HG03460 (cell line): ENCODE data around the gene PKP2.

ENCODE experiments used
- ATAC-seq: cut with Tn5 transposase; IDR thresholded peaks from one replicate; pipeline ENCODE4 v1.9.1; 2021; ENCODE audit not compliant: unreplicated experiment

Gene PKP2

DNA sequence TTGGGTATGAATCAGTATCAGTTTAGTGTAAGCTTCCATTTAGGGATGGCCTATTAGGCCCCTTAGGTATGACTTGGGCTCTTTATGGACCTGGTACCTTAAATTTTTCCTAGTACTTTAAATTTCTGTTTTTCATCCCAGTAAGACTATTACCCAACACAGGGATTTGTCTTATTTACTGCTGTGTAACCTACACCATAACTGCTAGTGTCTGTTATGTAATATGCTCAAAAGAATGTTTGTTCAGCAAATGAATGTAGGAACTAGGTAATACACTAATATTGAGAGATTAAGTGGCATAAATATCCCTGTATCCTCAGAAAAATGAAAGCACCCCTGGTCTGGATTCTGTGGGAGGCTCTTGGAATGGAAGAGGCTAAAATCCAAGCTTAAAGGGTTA, 77.2 kb downstream of the PKP2 start:
- no peak for ATAC-seq

DNA sequence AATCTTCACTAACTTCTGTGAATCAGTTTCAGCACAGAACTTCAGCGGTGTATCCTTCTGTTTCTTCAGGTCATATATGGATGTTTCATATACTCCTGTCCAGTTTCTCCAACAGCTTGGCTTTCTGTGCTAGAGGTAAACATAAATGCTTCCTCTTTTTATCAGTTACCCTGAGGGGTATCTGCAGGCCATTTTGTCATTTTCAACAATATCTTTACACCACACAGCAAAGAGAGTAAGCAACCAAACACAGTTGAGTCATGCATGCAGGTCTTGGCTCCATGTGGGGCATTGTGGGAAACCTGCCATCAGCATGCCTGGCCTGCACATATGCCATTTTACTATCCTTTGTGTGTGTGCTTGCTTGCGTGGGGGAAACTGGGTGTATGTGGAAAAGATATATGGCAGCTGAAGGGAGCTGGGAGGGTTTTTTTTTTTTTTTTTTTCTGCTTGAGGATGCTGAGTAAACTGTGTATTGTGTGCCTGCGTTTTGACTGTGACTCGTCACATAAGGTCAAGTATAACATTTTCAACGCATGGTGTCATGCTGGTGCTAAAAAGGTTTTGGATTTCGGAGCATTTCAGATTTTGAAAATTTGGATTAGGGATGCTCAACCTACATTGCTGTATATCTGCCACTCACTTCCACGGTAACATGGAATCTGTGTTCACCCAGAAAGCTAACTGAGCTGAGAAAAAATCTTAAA, 84.7 kb downstream of the PKP2 start:
- no peak for ATAC-seq

DNA sequence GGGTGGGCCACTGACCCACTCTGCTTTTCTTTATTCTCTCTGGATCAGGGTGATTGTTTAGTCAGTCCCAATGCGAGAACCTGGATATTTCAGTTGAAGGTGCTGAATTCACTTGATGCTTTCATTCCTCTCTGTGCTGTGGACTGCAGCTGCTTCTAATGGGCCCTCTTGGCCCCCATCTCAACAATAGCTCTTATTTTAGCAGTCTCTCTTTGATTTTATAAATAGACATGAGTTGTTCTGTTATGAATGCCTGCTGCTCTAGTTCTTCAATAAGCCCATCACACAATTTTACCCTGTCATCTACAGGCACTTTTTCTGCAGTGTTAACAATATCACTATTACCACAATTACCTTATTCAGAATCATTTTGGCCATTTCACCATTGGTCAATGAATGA, 86.7 kb downstream of the PKP2 start:
- ATAC-seq: no peak

DNA sequence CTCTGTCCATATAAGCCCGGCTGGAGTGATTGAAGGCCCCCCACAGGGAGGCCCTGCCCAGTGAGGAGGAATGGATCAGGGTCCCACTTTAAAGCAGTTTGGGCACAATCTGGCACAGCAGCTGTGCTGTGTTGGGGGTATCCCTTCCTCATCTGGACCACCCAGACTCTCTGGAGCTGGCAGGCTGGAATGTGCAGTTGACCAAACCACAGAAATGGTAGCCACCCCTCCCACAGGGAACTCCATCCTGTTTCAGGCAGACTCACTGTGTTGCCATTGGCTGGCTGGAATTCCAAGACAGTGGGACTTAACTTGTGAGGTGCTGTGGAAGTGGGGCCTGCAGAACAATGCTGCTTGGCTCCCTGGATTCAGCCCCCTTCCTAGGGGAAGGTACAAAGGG, 87.4 kb downstream of the PKP2 start:
- no peak for ATAC-seq

DNA sequence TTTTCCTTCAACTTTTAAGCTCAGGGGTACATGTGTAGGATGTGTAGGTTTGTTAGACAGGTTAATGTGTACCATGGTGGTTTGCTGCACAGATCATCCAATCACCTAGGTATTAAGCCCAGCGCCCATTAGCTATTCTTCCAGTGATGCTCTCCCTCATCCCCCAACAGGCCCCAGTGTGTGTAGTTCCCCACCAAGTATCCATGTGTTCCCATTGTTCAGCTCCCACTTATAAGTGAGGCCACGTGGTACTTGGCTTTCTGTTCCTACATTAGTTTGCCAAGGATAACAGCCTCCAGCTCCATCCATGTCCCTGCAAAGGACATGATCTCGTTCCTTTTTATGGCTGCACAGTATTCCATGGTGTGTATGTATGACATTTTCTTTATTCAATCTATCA, 92.3 kb downstream of the PKP2 start:
- ATAC-seq: no peak

DNA sequence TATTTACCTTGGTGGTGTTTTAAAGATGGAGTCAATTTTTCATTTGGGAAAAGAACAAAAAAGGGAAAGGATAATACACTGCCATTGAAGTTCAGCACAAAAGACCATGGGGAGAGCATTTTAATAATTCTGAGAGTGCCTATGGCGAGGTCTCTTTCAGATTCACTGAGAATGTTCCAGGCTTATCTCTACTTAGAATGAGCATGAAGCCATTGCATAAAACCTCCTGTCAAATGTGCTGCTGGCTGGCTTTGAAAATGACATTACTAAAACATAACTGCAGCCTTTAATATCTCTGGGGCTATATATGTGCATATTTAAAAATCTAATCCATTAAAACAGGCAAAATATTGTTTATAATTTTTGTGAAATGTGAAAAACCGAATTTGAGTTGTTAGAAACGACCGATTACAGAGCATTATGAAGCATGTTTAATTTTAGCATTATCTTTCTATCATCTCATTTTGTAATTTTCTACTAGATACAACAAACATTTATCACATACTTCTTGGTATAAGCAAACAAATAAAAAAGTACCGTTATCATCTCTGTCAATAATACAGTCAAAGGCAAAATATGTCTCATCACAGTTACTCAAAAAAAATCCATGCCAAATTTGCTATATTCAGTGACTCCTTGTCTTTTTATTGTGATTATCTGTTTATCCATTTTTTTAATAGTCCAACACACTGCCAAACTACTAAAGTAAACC, 95.2 kb downstream of the PKP2 start:
- no peak for ATAC-seq

DNA sequence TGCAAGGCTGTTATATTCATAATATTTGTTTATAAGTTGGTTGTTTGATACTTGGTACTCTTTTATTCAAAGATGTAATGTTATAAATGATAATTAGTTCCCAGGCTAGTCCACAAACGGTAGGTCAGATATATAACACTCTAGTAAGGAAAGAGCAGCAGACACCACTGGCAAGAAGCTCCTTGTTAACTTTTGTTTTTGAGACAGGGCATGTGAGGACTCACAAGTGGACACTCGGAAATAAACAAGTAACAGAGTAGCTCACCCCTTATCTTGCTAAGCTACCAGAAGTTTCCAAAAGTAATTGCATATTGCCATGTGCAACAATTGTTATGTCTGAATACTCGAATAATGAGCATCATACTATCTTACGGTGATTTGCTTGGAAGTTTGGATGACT, 102.3 kb downstream of the PKP2 start:
- no peak for ATAC-seq

DNA sequence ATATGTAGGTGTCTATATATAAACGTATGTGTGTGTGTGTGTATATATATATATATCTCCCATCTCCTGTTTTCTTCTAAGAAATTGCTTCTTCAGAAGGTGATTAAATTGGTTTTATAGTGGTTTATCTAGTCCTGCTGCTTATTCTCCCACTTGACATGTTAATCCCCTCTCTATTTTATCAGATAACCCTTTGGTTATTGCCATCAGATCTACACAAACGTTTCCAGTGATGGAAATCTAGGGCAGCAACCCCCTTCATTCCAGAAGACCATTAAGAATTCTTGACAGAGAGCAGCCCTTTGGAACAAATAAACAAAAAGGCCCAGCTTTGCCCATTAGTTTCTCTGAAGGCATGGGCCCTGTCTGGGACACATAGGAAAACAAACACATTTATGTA, 106.7 kb downstream of the PKP2 start:
- ATAC-seq: no peak

DNA sequence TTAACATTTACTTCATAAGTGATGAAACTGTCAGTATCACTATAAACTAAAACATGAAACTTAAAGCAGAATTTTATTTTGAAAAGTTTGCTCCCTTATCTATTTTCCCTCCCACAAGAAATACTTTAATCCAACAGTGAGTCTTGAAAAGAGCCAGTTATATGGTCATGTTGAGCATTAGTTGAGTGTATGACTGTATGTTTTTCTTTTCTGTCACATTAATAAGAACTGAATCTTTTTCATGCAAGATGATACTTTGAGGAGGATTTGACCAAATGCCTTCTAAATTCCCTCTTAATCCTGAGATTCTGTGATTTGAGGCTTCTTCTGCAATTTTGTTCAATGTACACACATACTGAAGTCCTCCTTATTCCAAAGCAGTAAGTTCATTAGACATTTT, 107.1 kb downstream of the PKP2 start:
- ATAC-seq: no peak

DNA sequence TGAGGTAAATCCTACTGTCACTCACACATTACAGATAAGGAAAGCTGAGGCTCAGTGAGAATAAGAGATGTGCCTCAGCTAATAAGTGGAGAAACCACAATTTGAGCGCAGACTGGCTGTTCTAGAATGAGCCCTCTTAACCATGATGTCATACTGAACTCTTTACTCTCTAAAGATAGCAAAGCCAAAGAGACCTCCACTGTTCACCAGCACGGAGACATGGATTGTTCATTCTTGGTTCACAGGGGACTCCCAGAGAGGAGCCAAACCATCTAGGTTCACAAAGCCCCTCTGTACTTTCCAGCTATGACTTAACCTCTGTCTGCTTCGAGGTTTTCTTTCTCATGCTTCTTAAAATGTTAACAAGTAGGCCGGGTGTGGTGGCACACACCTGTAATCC, 108.2 kb downstream of the PKP2 start:
- no peak for ATAC-seq

DNA sequence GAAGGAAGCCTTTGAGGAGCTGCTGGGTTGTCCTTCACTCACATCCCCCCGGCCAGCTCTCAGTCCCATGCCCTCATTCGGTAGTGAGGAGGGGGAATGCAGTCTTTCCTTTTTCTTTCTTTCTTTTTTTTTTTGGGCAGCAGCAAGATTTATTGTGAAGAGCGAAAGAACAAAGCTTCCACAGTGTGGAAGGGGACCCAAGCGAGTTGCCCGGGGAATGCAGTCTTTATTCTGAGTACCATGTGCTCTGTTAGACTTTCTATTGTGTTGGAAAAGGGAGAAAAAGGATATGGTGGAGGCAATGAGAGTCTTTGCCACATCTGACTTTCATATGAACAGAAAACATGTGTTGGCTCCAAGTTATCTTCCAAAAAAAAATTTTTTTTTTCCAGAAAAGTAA, 111.0 kb downstream of the PKP2 start:
- ATAC-seq: no peak

DNA sequence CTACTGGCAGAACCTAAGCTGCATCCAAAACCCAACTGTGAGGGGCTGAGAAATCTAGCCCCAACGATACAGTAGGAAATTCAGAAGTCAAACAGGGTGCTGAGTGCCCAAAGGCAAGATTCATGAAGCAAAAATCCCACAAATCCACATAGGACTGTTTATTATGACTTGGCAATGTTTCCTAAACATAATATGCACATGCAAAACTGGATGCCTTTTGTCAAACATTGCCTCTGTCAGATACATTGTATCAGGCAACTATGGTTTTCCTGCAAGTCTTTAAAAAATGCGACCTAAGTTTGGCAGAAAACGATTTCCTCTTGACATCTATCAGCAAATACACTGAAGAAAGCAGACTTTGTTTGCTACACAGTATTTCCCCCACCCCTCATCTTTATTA, 113.5 kb downstream of the PKP2 start:
- no peak for ATAC-seq

DNA sequence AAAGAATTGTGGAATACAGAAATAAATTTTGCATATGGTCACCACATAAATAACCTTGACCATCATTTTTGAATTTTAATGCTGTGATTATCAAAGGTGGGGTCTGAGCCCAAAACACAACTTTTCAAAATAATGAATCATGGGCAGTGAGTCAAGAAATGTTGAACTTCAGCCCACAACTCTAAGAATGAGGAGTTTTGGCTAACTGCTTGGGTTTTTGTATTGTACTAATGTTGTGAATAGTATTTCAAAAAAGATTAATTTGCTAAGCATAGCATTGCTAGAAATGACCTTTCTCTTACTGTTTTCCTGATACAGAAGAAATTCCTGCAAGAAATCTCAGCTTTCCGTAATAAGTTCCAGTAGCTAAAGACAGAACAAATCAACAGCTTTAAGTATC, 116.5 kb downstream of the PKP2 start:
- ATAC-seq: no peak

DNA sequence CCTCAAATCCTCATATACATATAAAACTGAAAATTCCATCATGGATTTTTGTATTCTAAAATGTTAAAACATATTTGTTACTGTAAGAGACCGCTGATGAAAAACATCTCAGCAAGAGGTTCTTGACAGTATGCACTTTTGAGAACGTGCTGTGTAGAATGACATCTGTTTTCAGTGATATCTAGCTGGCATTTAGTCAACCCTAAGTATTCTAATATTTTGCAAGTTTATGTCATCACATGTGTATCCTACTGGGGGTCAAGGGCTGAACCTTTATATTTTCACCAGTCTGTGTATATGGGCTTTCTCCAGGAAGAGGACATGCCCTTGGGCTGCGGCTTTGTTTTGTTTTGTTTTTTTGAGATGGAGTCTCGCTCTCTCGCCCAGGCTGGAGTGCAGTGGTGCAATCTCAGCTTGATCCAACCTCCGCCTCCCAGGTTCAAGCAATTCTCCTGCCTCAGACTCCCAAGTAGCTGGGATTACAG, 118.8 kb downstream of the PKP2 start:
- ATAC-seq: no peak

DNA sequence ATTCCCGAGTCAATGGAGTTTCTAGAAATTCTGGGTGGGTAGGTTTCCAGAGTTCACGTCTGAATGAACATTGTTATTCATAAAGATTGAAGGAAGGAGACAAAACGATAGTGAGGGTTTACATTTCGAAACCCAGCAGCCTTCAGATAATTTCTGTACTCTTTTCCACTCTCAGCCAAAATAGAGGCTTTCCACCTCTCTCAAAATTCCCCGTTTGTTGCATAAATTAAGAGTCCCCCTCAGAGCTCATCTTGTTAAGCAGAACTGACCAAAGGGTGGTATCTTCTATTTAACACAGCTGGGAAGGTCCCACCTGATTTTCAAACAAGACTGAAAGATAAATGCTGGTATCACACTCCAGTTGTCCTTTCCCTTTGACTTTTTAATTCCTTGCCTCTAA, 119.4 kb downstream of the PKP2 start:
- ATAC-seq: no peak

DNA sequence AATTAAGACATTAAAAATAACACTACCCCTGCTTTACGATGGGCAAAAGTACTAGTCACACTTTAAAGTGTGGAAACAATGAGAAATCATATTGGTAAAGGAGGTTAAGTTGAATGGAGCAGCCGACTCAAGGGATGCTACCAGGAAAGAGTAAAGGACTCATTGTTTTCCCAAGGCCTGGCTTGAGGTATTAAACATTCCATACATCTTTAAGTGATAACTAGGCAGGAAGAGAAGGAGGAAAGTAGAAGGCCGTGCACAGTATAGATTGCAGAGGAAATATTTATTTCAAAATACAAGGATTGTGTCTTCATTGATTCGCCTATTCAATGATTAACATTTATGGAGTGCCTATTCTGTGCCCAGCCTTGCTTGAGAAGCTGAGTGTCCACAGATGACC, 120.3 kb downstream of the PKP2 start:
- no peak for ATAC-seq

DNA sequence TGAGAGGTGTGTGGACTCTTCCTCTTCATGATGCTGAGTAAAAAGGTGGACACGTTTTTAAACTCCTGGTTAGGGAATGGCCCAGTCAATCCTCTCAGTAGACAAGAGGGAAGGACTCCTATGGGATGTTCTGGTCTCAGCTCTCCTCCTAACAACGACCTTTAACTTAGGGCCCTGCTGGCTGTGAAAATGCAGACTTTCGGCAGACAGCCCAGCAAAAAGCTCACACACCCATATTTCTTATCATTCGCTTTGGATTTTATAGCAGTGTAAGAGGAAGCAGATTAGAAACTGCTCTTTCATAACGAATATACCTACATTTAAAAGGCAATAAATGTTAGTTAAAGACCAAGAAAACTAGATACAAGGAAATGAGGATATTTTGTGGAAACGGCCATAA, 122.9 kb downstream of the PKP2 start:
- ATAC-seq: no peak

DNA sequence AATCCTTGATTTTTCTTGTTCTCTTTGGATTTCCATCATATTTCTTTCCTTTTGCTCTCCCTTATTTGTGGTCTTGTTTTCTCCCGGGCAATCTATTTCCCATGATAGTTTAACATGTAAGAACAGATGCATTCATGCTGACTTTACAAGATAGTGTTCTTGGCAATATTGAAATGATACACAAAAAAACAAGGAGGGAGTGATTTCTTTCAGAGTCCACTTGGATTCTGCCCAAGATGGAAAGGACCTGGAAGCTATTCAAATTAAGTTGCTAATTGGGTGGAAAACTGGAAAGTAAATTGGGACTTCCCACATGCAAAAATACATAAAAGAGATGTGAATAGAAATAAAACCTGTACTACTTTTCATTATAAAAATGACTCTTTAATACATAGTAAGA, 126.4 kb downstream of the PKP2 start:
- ATAC-seq: no peak

DNA sequence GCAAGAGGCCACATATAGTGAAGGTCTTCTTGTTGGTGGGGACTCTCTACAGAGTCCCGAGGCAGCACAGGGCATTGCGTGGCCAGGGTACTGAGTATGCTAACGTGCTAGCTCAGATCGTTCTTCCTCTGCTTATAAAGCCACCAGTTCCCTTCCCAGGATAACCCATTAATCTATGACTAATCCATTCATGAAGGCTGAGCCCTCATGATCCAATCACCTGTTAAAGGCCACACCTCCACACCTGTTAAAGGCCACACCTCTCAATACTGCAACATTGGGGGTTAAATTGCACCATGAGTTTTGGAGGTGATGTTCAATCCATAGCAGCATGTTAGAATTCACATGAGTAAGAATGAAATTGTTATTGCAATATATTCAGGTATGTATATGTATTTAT, 128.1 kb downstream of the PKP2 start:
- ATAC-seq: no peak

DNA sequence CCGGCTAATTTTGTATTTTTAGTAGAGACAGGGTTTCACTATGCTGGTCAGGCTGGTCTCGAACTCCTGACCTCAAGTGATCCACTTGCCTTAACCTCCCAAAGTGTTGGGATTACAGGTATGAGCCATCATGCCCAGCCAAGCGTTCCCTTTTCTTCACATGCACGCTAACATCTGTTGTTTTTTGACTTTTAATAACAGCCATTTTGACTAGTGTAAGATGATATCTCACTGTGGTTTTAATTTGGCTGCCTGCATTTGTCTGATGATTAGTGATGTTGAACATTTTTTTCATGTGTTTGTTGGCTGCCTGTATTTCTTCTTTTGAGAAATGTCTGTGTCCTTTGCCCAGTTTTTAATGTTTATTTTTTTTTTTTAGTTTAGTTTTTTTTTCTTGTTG, 130.7 kb downstream of the PKP2 start:
- no peak for ATAC-seq

DNA sequence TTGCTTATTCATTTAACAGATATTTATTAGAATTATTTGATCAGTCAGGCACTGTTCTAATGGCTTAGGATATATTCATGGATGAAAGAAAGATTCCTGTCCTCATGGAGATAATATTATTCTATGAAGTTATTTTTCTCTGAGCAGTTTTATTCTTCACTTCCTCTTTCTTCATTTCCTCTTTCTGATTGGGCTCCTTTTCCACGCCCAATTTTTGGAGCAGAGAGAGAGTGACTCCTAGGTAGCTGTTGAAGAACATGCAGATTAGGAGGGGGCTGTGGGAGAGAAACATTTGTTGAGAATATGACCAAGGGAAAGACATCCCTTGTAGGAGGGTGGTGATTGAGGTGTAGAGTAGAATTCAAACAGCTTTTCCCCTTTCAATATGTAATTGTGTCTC, 134.9 kb downstream of the PKP2 start:
- no peak for ATAC-seq

DNA sequence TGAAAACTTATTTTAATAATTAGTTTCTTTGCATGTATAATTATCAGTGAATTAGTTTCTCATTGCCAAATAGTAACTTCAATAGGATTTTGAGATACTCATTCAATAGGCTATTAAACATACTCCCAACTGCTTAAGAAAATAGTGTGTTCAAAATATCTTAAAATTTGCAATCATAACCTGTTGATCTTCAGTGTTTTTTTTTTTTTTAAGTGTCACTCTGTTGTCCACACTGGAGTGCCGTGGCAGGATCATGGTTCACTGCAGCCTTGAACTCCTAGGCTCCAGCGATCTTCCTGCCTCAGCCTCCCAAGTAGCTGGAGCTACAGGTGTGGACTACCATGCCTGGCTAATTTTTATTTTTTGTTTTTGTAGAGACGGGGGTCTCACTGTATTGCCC, 139.4 kb downstream of the PKP2 start:
- ATAC-seq: no peak
